CD14-positive monocyte (primary cell): Measurements from ENCODE around the gene AARSD1. TPM values are rescaled to one million over a fixed set of nuclear protein-coding genes. Genes with fewer than 3 reads are reported as not detected.

Experiments used
- DNase-seq, 3 donors: peaks; one replicate each; pipeline ENCODE4 v3.0.0-alpha.2; 2011 to 2022
- H2AFZ ChIP-seq: 2 replicates; pipeline ENCODE4 v1.6.0; 2012; ENCODE audit warnings: mild to moderate bottlenecking, low read depth, low read length, inconsistent platforms; ENCODE audit not compliant: insufficient read depth, poor library complexity, severe bottlenecking
- H3K27ac ChIP-seq, 2 donors: 1 replicate in 1 of 2; 2 replicates in 1 of 2; pipeline ENCODE4 v1.5.1; 2012 to 2013; ENCODE audit warnings: low read length in 2 of 2, control low read depth in 1 of 2, inconsistent platforms in 1 of 2, low read depth in 1 of 2, mild to moderate bottlenecking in 1 of 2
- H3K27me3 ChIP-seq, 2 donors: one replicate each; pipeline versions ENCODE4 v1.6.0 to v1.6.1; 2011 to 2013; ENCODE audit warnings: low read length in 2 of 2; ENCODE audit not compliant: control insufficient read depth in 2 of 2, insufficient read depth in 2 of 2
- H3K36me3 ChIP-seq, 2 donors: replicated peaks in 1 of 2; 1 replicate in 1 of 2; 2 replicates in 1 of 2; pipeline versions ENCODE4 v1.5.1 to v1.6.1; 2012 to 2013; ENCODE audit warnings: low read length in 2 of 2, control low read depth in 1 of 2, inconsistent platforms in 1 of 2, mild to moderate bottlenecking in 1 of 2; ENCODE audit not compliant: insufficient read depth in 2 of 2, control insufficient read depth in 1 of 2
- H3K4me1 ChIP-seq, 2 donors: 1 replicate in 1 of 2; 2 replicates in 1 of 2; pipeline versions ENCODE4 v1.5.1 to v1.6.1; 2012 to 2013; ENCODE audit warnings: low read length in 2 of 2, control low read depth in 1 of 2, inconsistent platforms in 1 of 2, mild to moderate bottlenecking in 1 of 2, moderate library complexity in 1 of 2; ENCODE audit not compliant: insufficient read depth in 2 of 2, control insufficient read depth in 1 of 2
- H3K4me2 ChIP-seq: replicated peaks from 2 replicates; pipeline ENCODE3; 2012; ENCODE audit warnings: low read length, moderate library complexity, mild to moderate bottlenecking; ENCODE audit not compliant: poor library complexity, severe bottlenecking; ENCODE audit errors: extremely low read depth
- H3K4me3 ChIP-seq, 3 experiments: fragments of 200-600 bp in 1 of 3; sonication (generic) in 1 of 3; replicated peaks in 1 of 3; 1 replicate in 2 of 3; 2 replicates in 1 of 3; pipeline ENCODE4 v1.5.1; 2011 to 2013; ENCODE audit warnings: low read length in 3 of 3, mild to moderate bottlenecking in 3 of 3, control low read depth in 2 of 3, low read depth in 2 of 3, inconsistent platforms in 1 of 3, moderate library complexity in 1 of 3
- H3K79me2 ChIP-seq: 2 replicates; pipeline ENCODE4 v1.6.0; 2012; ENCODE audit warnings: mild to moderate bottlenecking, control low read depth, inconsistent platforms, low read length, moderate library complexity; ENCODE audit not compliant: insufficient read depth
- H3K9ac ChIP-seq: 2 replicates; pipeline ENCODE4 v1.6.0; 2017; ENCODE audit warnings: low read length, mild to moderate bottlenecking; ENCODE audit not compliant: insufficient read depth, poor library complexity, severe bottlenecking
- H3K9me3 ChIP-seq, 2 donors: replicated peaks in 1 of 2; 1 replicate in 1 of 2; 2 replicates in 1 of 2; pipeline versions ENCODE4 v1.5.1 to v1.6.1; 2012 to 2013; ENCODE audit warnings: low read length in 2 of 2, control low read depth in 1 of 2; ENCODE audit not compliant: control insufficient read depth in 1 of 2, insufficient read depth in 1 of 2
- H4K20me1 ChIP-seq: 2 replicates; pipeline ENCODE4 v1.6.0; 2012; ENCODE audit warnings: mild to moderate bottlenecking, low read length, control low read depth, moderate library complexity; ENCODE audit not compliant: insufficient read depth
- H3K27ac Mint-ChIP-seq, 7 donors: one replicate each; pipeline ENCODE4 v1.8.0; 2020; ENCODE audit warnings: mild to moderate bottlenecking in 7 of 7, mixed read lengths in 7 of 7, moderate library complexity in 6 of 7, inconsistent platforms in 2 of 7
- H3K27me3 Mint-ChIP-seq, 3 donors: one replicate each; pipeline ENCODE4 v1.8.0; 2021 to 2022; ENCODE audit warnings: low read depth in 3 of 3, mild to moderate bottlenecking in 3 of 3, mixed read lengths in 3 of 3, moderate library complexity in 3 of 3, inconsistent platforms in 1 of 3
- H3K36me3 Mint-ChIP-seq, 2 donors: one replicate each; pipeline ENCODE4 v1.8.0; 2020; ENCODE audit warnings: mixed read lengths in 2 of 2, inconsistent platforms in 1 of 2, mild to moderate bottlenecking in 1 of 2
- H3K4me1 Mint-ChIP-seq: one replicate; pipeline ENCODE4 v1.8.0; 2020; ENCODE audit warnings: mild to moderate bottlenecking, mixed read lengths
- H3K4me3 Mint-ChIP-seq, 2 donors: one replicate each; pipeline ENCODE4 v1.8.0; 2020; ENCODE audit warnings: mild to moderate bottlenecking in 2 of 2, mixed read lengths in 2 of 2, moderate library complexity in 1 of 2
- H3K9me3 Mint-ChIP-seq, 7 donors: one replicate each; pipeline ENCODE4 v1.8.0; 2020 to 2022; ENCODE audit warnings: mixed read lengths in 7 of 7, mild to moderate bottlenecking in 6 of 7, moderate library complexity in 6 of 7, inconsistent platforms in 2 of 7
- CTCF ChIP-seq: fragments of 200-600 bp; IDR thresholded peaks from one replicate; pipeline ENCODE4 v1.8.0; 2022; ENCODE audit warnings: antibody characterized with exemption, mild to moderate bottlenecking
- WGBS: methylation state at CpG from one replicate; pipeline ENCODE4 v1.1.5; 2013; ENCODE audit warnings: missing lambda C conversion rate; ENCODE audit not compliant: insufficient coverage; 5-methylcytosine and 5-hydroxymethylcytosine counted together
- intact Hi-C, 2 donors: fragments of 100-400 bp; cut with micrococcal nuclease; formaldehyde crosslinking; loops; one replicate each; pipeline versions ENCODE4 v1.15.0 to v1.15.1; 2023
- polyA plus RNA-seq, 3 donors: library from polyadenylated mRNA; depleted of rRNA in 1 of 3; unstranded in 2 of 3; stranded (reverse) in 1 of 3; fragments of 300-500 nt in 2 of 3; fragments of >200 nt in 1 of 3; fragmentation: Illumina TruSeq in 2 of 3; gene quantifications; 1 replicate in 2 of 3; 2 replicates in 1 of 3; pipeline ENCODE4 v1.2.3, GENCODE V29; 2012 to 2021

AARSD1 gene
- polyA plus RNA-seq, 3 donors = 14.4 to 31.8 (median 17.4) TPM

- DNase-seq = no peak
- Mint-ChIP-seq H3K27me3 (no peaks in the 10 kb centered on the region), H3K4me3 (no peak overlapping the region), H3K27ac (peak overlapping the region in 1 of 7 donors; percentile 21), H3K4me1 (peaks cover 51% of the 10 kb centered on the region), H3K9me3 (no peaks in the 10 kb centered on the region), H3K36me3 (peaks cover 46 to 51% of the 10 kb centered on the region in 2 donors)
- peaks cover 34 to 48% of the 10 kb centered on the region in 2 donors for H3K36me3 ChIP-seq
- no peak for TF ChIP-seq CTCF
- H4K20me1 ChIP-seq = peaks cover 21% of the 10 kb centered on the region
- H3K9ac ChIP-seq = no peak overlapping the region
- H3K27ac ChIP-seq = no peak overlapping the region
- H3K9me3 ChIP-seq = no peaks in the 10 kb centered on the region
- peaks cover 31% of the 10 kb centered on the region for H3K79me2 ChIP-seq
- intact Hi-C loops = loop anchor here in 1 of 2 donors (10.0 kb wide), 1 partner anchor 114 kb away; the partner anchor contains the start of gene BRCA1
- no peaks in the 10 kb centered on the region for H3K27me3 ChIP-seq
- H3K4me3 ChIP-seq = no peak overlapping the region
- no peak overlapping the region for H3K4me2 ChIP-seq
- H3K4me1 ChIP-seq = peaks cover 30 to 35% of the 10 kb centered on the region in 2 donors
- WGBS = 100% methylated on average over 3 of the region's 5 CpGs
- H2AFZ ChIP-seq = no peak overlapping the region
Measured at GRCh38 chr17:43010667-43011308, 46.5 kb upstream of the AARSD1 start.

- H3K36me3 ChIP-seq = peaks cover 21 to 36% of the 10 kb centered on the region in 2 donors
- TF ChIP-seq CTCF = peak; percentile 35
- peak within 1 kb of the TSS; percentile 99 for H2AFZ ChIP-seq
- H3K4me2 ChIP-seq = peak within 1 kb of the TSS; percentile 82
- intact Hi-C loops = no loop called here
- no peaks in the 10 kb centered on the region for H3K9me3 Mint-ChIP-seq
- no peaks in the 10 kb centered on the region for H3K9me3 ChIP-seq
- DNase-seq = peak; percentile 75 to 80 (median 76)
- peaks cover 18 to 24% of the 10 kb centered on the region in 2 donors for H3K4me1 ChIP-seq
- H3K79me2 ChIP-seq = peaks cover 42% of the 10 kb centered on the region
- H4K20me1 ChIP-seq = peaks cover 28% of the 10 kb centered on the region
- H3K27ac ChIP-seq = peak within 1 kb of the TSS; percentile 75 to 99
- H3K27me3 ChIP-seq = no peaks in the 10 kb centered on the region
- H3K27me3 Mint-ChIP-seq = no peaks in the 10 kb centered on the region
- WGBS = 2% methylated on average over 6 of the region's 18 CpGs
- H3K9ac ChIP-seq = peak within 1 kb of the TSS; percentile 91
- H3K4me1 Mint-ChIP-seq = peaks cover 33% of the 10 kb centered on the region
- H3K4me3 Mint-ChIP-seq = peak within 1 kb of the TSS; percentile 99
- peak within 1 kb of the TSS; percentile 97 to 99 (median 98) for H3K27ac Mint-ChIP-seq
- H3K4me3 ChIP-seq = peak within 1 kb of the TSS; percentile 62 to 100 (median 91)
- H3K36me3 Mint-ChIP-seq = peaks cover 32 to 48% of the 10 kb centered on the region in 2 donors
Measured at GRCh38 chr17:43006639-43007551, 42.6 kb upstream of the AARSD1 start, which contains the start of gene IFI35. Gene IFI35, plus strand, starts transcription at chr17:43006784. Its CDS starts 164 bp downstream, at chr17:43006948.
